Activated gamma-delta T cell treated with anti-CD3 and anti-CD28 coated beads, Interleukin-2, amount 50 U/mL, for 16 hours (primary cell): ENCODE results near the gene ABCA13.

Source experiments
- DNase-seq: peaks from one replicate; pipeline ENCODE4 v3.0.0-alpha.2; 2020; ENCODE audit warnings: low read depth

Gene ABCA13

DNA sequence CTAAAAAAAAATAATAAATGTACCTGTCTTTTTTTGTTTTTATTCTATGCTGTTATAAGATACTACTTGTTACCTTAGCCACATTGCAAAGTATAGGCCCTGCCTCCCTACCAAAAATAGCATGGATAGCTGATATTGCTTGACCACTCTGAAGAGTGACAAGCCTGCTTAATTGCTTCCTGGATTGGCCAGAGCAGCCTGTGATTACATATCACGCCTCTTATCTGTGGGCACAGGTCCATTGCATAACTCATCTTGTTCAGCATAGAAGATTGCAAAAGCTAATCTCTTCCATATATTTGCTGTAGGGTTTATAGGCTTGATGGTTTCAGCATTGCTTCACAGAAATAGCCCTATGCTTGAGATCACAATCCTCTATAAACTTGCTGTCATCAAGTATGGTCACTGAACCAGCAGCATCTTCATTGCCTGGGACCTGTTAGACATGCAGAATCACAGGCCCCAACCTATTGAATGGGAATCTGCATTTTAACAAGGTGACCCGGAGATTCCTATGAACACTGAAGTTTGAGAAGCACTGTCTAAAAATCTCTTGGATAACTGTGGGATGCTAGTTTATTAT is 472.3 kb downstream of the ABCA13 start:
- DNase-seq = no peak

DNA sequence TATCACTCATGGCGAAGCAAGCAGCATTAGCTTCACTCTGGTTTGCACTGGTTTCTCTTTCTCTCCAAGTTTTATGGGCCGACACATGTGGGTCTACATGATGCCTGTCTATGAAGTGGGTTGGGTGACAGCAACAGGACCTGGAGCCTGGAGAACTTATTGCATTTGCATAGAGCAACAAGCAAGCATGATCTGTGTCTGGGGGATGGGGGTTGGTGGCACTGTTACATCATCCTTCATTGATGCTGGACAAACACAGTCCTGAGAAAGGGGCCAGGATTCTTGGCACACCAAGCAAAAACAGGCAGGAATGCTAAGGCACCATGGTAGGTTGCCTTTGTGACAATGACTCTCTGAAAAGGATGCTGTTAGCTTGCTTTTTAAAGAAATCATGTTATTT is 486.9 kb downstream of the ABCA13 start:
- DNase-seq = no peak

DNA sequence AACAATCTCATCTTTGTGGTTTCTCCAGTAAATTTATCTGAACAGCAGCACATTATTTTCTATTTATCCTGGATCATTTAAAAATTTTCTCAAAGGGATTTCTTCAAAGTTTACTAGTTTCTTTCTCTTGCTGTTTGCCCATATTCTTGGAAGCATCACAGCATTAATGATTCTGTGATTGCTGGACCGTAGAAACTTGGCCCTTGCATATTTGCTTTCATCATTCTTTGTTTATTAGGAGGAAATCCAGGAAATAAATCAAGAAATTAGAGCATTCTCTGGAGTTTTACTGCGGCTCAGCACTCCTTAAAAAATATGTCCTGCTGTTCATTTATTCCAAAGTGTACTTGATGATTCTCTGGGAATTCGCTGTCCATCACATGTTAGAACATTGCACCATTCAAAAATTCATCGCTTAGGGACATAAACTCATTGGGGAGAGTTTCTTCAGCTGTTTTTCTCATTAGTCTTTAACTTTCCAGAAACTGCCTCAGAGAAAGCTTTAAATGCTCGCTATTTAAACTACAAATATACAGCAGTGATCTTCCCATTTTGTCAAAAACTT is 489.1 kb downstream of the ABCA13 start:
- no peak for DNase-seq

DNA sequence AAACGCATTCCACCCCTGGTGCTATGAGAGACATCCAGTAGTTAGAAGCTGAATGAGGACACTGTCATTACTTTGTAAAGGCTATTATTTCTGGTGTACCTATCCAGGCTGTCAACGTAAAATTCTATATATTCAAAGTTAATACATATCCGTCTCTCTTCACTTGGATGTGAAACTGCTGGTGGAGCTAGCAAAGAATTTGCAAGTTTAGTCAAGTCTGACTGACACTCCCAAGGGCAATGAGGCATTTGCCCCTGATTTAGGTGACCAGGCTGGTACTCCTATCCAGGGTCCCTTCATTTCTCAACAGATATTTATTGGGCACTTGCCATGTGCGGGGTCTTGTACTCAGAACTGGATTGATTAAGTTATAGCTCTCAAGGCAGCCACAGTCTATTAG is 493.0 kb downstream of the ABCA13 start:
- no peak for DNase-seq

DNA sequence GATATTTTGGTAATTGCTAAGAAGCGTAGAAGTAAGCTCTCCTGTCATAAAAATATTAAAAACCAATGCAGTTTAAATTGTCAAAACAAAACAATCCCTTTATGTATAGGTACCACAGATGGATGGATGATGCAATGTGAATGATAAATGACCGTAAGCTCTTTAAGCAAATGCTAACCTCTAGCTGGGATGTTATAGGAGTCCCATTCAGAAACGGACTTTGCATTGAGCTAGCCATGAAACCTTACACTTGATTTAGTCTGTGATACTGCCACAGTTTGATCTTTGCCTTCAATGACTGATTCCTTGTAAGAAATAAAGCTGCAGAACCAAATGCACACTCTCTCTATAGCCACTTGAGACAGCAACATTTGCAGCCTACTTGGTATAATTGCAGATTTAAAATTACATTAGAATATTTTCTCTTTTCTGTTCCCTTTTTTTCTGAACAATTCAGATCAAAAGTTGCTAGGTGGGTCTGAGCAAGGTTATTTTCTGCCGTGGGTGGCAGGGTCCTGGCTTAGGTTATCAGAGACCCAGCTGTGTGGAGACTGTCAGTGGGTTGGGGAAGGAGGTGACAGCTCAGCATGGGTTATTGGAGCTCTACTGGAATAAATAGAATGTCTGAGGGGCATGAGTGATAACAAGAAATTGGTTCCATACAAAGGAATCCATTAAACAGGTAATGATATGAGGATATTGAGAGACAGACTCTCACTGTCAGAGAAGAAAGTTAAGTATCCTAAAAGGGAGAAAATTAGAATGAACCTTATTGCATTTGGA is 494.3 kb downstream of the ABCA13 start:
- DNase-seq = no peak

DNA sequence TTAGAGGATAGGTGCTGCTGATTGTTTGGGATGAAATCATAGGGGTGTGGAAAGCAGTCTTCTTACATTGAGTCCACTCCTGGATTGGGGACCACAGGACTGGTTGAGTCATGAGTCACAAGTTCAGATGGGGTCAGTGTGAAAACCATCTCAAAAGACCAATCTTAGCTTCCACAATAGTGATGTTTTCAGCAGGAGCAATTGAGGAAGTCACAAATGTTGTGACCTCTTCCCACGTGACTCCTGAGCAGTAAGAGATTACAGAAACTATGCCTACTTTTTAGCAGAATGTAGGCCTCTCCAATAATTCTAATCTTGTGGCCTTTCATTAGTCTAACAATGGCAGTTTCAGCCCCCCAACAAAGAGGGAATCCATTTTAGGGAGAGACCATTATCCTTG is 496.1 kb downstream of the ABCA13 start:
- no peak for DNase-seq

DNA sequence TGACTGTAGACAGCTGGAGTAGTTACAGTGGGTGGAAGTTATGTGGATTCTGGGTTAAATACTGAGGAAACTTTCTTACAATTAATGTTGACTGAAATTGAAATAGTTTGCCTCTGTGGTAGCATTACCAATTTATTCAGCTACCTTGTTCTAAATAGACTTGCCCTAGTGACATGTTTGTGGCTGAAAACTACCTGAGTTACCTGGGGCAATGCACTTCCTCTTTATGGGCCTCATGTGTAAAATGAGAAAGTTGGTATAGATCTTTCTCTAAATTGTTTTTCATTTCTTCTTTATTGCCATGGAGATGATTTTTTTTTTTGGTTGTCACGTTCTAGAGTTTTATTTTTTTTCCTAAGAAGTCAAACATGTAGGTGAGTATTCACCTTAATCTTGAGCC is 500.4 kb downstream of the ABCA13 start:
- no peak for DNase-seq

DNA sequence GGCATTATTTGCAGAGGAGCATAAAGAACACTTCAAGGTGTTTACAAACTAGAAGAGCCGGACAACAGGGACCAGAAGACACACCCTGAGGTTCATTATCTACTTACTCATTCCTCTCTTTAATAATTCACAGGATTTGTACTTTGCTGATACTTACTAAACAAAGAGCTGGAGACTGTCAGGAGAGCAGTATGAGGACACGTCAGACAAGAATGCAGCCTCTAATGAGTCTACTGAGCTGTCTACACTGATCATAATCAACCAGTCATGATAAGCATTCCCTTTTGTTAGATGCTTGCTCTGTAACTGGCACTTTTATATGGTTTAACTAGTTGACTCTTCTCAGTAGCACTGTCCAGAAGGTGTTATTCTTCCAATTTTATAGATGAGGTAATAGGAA is 509.7 kb downstream of the ABCA13 start:
- no peak for DNase-seq

DNA sequence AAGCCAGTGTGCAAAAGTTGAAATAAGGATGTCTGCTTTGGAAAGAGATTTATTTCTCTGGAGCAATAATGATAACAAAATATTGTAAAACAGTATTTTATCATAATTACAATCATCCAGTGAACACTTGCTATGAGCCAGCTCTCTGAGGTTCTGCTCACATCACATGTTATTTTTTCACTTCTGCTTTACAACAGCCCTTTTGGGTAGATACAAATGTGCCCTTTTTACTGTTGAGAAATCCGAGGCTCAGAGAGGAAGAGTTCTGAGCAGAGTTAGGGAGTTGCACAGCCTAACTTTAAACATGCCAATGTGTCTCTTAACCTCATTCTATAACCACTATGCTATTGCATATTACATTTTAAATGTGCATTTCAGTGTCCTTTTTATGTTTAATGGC is 520.5 kb downstream of the ABCA13 start:
- DNase-seq = no peak
